DMS53 (cell line): ENCODE data around the gene CNTD1.
"Not testable (repeated sequence)": the region's sequence is repeated elsewhere in the genome, so short reads cannot be mapped to it uniquely, and the experiment has no call there.

ENCODE experiments used
- DNase-seq: peaks from one replicate; lab custom pipeline; 2025; lab: John Stamatoyannopoulos, UW

CNTD1 gene

GRCh38 chr17:42798383-42799380 lies at the start of gene CNTD1, which contains the start of gene COA3:
CNTD1 (plus strand) TSS chr17:42798861; CDS start chr17:42799068, 207 bp downstream.
COA3 (minus strand) TSS chr17:42798704; CDS start chr17:42798681, 23 bp downstream.
- peak; percentile 97 for DNase-seq

- DNase-seq: peak; percentile 30
Observed at GRCh38 chr17:42748908-42749798, 49.5 kb upstream of the CNTD1 start.

- no peak for DNase-seq
Observed at GRCh38 chr17:42750739-42751344, 47.8 kb upstream of the CNTD1 start.

- DNase-seq: no peak
Observed at GRCh38 chr17:42751628-42752027, 47.0 kb upstream of the CNTD1 start.

- peak; percentile 91 for DNase-seq
Observed at GRCh38 chr17:42754782-42755181, 43.9 kb upstream of the CNTD1 start.

- DNase-seq: no peak
Observed at GRCh38 chr17:42759982-42760651, 38.5 kb upstream of the CNTD1 start.

GRCh38 chr17:42760652-42761581 lies 37.7 kb upstream of the CNTD1 start, which contains the start of gene RAMP2:
RAMP2 (plus strand) TSS chr17:42761227; CDS start chr17:42761262, 35 bp downstream.
- peak; percentile 77 for DNase-seq

- DNase-seq: no peak
Observed at GRCh38 chr17:42761638-42762037, 37.0 kb upstream of the CNTD1 start.

GRCh38 chr17:42766124-42766523 lies 32.5 kb upstream of the CNTD1 start:
- no peak for DNase-seq

- no peak for DNase-seq
Observed at GRCh38 chr17:42767512-42767911, 31.1 kb upstream of the CNTD1 start.

GRCh38 chr17:42768006-42768405 lies 30.7 kb upstream of the CNTD1 start:
- not testable (repeated sequence) for DNase-seq

- DNase-seq: not testable (repeated sequence)
Observed at GRCh38 chr17:42769964-42770363, 28.7 kb upstream of the CNTD1 start.

- peak; percentile 44 for DNase-seq
Observed at GRCh38 chr17:42772945-42773289, 25.7 kb upstream of the CNTD1 start.

GRCh38 chr17:42773290-42774035 lies 25.2 kb upstream of the CNTD1 start, which contains the start of gene VPS25:
VPS25 (plus strand) TSS chr17:42773449; CDS start chr17:42773476, 27 bp downstream.
- peak; percentile 96 for DNase-seq

GRCh38 chr17:42774066-42774745 lies 24.5 kb upstream of the CNTD1 start:
- no peak for DNase-seq

- no peak for DNase-seq
Observed at GRCh38 chr17:42775534-42776098, 23.0 kb upstream of the CNTD1 start.

- DNase-seq: no peak
Observed at GRCh38 chr17:42778570-42778969, 20.1 kb upstream of the CNTD1 start.

- no peak for DNase-seq
Observed at GRCh38 chr17:42779304-42779935, 19.2 kb upstream of the CNTD1 start.
